ENCODE results near the gene BCKDK. TPM values are rescaled to one million over a fixed set of nuclear protein-coding genes. Genes with fewer than 3 reads are reported as not detected.

BCKDK gene
- total and polyA plus RNA-seq, 2 of the 8 experiments (the other 6 are each of a cell fraction or from before 2014, with no cell fraction given): 49.6 to 77.1 TPM

DNA sequence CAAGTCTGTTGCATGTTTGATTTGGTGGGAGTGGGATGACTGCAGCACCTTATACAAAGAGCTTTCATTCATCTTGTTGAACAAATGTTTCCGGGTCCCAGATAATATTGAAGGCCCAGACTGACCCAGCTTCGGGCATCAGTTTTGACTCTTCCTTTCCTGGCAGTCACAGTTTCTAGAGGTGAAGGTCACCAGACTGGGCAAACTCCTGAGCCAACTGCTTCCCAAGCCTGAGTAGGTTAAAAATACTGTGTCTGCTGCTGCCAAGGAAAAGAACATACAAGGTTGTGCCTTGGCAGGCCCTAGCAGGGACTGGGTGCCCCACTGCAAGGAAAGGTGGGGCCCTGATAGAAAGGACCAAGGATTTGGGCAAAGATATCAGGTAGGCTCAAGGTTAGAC lies 4.5 kb downstream of the BCKDK start:
- POLR2A ChIA-PET (ENCODE audit: partially characterized antibody): interaction anchor here (0.6 to 29.9 kb wide), 7 partner anchors 24 to 89 kb away, joined by 3 to 713 read pairs (median 5); partner anchors contain the start of genes FUS, PRSS36, PRSS8 and PYCARD
- 74% methylated on average over 2 of the region's 2 CpGs; no CpG with 5 or more reads in 1 of the 2 experiments for WGBS, 2 experiments (ENCODE audit: extremely low coverage in 1 of 2, insufficient coverage in 1 of 2, insufficient read length in 1 of 2, insufficient replicate concordance in 2 of 2, low coverage in 1 of 2, low lambda C conversion rate in 2 of 2, missing lambda C conversion rate in 1 of 2)
- no peak for FAIRE-seq

More for the DNA sequence above, 4.5 kb downstream of the BCKDK start:
- Histone ChIP-seq H2BK5ac (ENCODE audit: low read depth, low read length) (no peak overlapping the region), H3K9me3 (ENCODE audit: insufficient read depth in 2 of 2, low read depth in 1 of 2, low read length in 1 of 2) (no peaks in the 10 kb centered on the region), H3K36me3 (ENCODE audit: control insufficient read depth in 2 of 4, insufficient read depth in 4 of 4, low read length in 3 of 4) (peaks cover 2 to 18% (median 12%) of the 10 kb centered on the region in 4 experiments; a peak in 5 of 8 replicates), H4K8ac (ENCODE audit: extremely low read depth, insufficient read depth, low read length) (no peak overlapping the region), H3K4me1 (replicated peaks in 1 of 4; ENCODE audit: control insufficient read depth in 3 of 4, insufficient read depth in 4 of 4, low read length in 3 of 4) (peaks cover 0 to 3% (median 0%) of the 10 kb centered on the region in 4 experiments; a peak in 1 of 7 replicates), H3K23me2 (ENCODE audit: low read depth, low read length) (peaks cover 8% of the 10 kb centered on the region), H3K9ac (replicated peaks in 1 of 4; ENCODE audit: extremely low read depth in 1 of 4, low read depth in 3 of 4, low read length in 3 of 4) (no peak overlapping the region), H2AFZ (ENCODE audit: low read length) (no peak overlapping the region), H2BK120ac (replicated peaks; ENCODE audit: low read depth, low read length) (no peak overlapping the region), H3K14ac (ENCODE audit: insufficient read length) (no peak overlapping the region), H2BK12ac (ENCODE audit: low read depth, low read length) (no peak overlapping the region), H3K4ac (replicated peaks; ENCODE audit: insufficient read length, low read depth, low read length) (no peak overlapping the region), H3K56ac (replicated peaks; ENCODE audit: insufficient read length, low read depth, low read length) (no peak overlapping the region), H2AK5ac (ENCODE audit: low read depth, low read length) (no peak overlapping the region), H3K18ac (ENCODE audit: extremely low read depth, low read length) (no peak overlapping the region), H3K79me2 (ENCODE audit: control insufficient read depth in 1 of 2, insufficient read depth in 2 of 2, low read length in 2 of 2) (no peaks in the 10 kb centered on the region), H4K91ac (replicated peaks; ENCODE audit: insufficient read length, low read length) (no peak overlapping the region), H2BK15ac (ENCODE audit: low read length) (no peak overlapping the region), H3K27ac (ENCODE audit: low read depth, low read length) (no peak overlapping the region), H3K4me2 (ENCODE audit: insufficient read depth in 1 of 2, low read depth in 2 of 2, low read length in 2 of 2) (no peak overlapping the region), H4K20me1 (replicated peaks in 1 of 2; ENCODE audit: control insufficient read depth in 1 of 2, insufficient read depth in 2 of 2, low read length in 2 of 2) (no peaks in the 10 kb centered on the region), H2BK20ac (ENCODE audit: low read length) (no peak overlapping the region), H3K4me3 (ENCODE audit: extremely low read depth in 1 of 4, insufficient read depth in 2 of 4, low read depth in 3 of 4, low read length in 4 of 4) (no peak overlapping the region), H3K79me1 (ENCODE audit: low read depth, low read length) (no peaks in the 10 kb centered on the region; the same call in 1 of the 2 replicates), H4K5ac (ENCODE audit: insufficient read length, low read depth, low read length) (no peak overlapping the region), H3K23ac (ENCODE audit: insufficient read length) (no peak overlapping the region), H3K27me3 (replicated peaks in 1 of 4; ENCODE audit: control insufficient read depth in 3 of 4, extremely low read depth in 1 of 4, insufficient read depth in 3 of 4, low read length in 3 of 4) (no peaks in the 10 kb centered on the region)
- no peak for DNase-seq (ENCODE audit: low read depth in 1 of 2, low spot score in 2 of 2)
- TF ChIP-seq RFX5 (IDR thresholded peaks at IDR 0.05; ENCODE audit: borderline replicate concordance, low read depth, low read length) (no peak), KDM1A (IDR thresholded peaks at IDR 0.05; ENCODE audit: borderline replicate concordance, low read length) (no peak), TAF1 (IDR thresholded peaks at IDR 0.05; ENCODE audit: low read depth, low read length) (no peak), CHD1 (IDR thresholded peaks at IDR 0.05; ENCODE audit: low read depth, low read length) (no peak), CBX8 (IDR thresholded peaks at IDR 0.05; ENCODE audit: borderline replicate concordance, low read depth, low read length) (no peak), SP1 (IDR thresholded peaks at IDR 0.05; ENCODE audit: low read depth, low read length) (no peak), RNF2 (IDR thresholded peaks at IDR 0.05; ENCODE audit: borderline replicate concordance, low read depth, low read length, missing control alignments, poor library complexity, severe bottlenecking) (no peak), RXRA (IDR thresholded peaks at IDR 0.05; ENCODE audit: insufficient read depth, low read depth, low read length) (no peak), HDAC6 (IDR thresholded peaks at IDR 0.05; ENCODE audit: low read depth, low read length) (no peak)
- TF ChIP-seq, protein P1, sequence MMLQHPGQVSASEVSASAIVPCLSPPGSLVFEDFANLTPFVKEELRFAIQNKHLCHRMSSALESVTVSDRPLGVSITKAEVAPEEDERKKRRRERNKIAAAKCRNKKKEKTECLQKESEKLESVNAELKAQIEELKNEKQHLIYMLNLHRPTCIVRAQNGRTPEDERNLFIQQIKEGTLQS (IDR thresholded peaks at IDR 0.05; ENCODE audit: insufficient read depth, low read depth, low read length): no peak
- CTCF ChIA-PET (ENCODE audit: partially characterized antibody): interaction anchor here (1.2 kb wide), 1 partner anchor 128 kb away, joined by 4 read pairs; the partner anchor contains the start of gene HSD3B7
